OCI-LY3 (cell line): Measurements from ENCODE around the gene MTFR1L.

Experiments
- CTCF ChIP-seq: fragments of 200-600, 300-600 bp; sonication (generic); IDR thresholded peaks from 2 replicates; pipeline ENCODE4 v1.5.1; 2014; ENCODE audit warnings: antibody characterized with exemption, low read length, low read depth
- EZH2phosphoT487 ChIP-seq: fragments of 200-600 bp; shearing (Covaris generic); IDR thresholded peaks from 2 replicates; pipeline ENCODE4 v1.6.1; 2018; ENCODE audit warnings: antibody characterized with exemption, mixed run types, low read depth

GRCh38 chr1:25796811-25797458 lies 22.8 kb upstream of the MTFR1L start:
- TF ChIP-seq CTCF = peak; percentile 68
- TF ChIP-seq EZH2phosphoT487 = no peak
